HEK293 (cell line): ENCODE results near the gene SLF1.

Source experiments
- CTCF ChIA-PET: fragments of 350-600 bp; formaldehyde crosslinking; extraction: SDS; loops from one replicate; lab custom pipeline; 2021; ENCODE audit warnings: antibody characterized with exemption; lab: Yijun Ruan, JAX
- POLR2A ChIA-PET: fragments of 300-600 bp; formaldehyde crosslinking; extraction: SDS; loops from one replicate; lab custom pipeline; 2020; ENCODE audit warnings: antibody characterized with exemption, inconsistent platforms; lab: Yijun Ruan, JAX
- H3K27ac ChIP-seq: fragments of 200-500 bp; sonication (Bioruptor generic); 2 replicates; pipeline ENCODE4 v1.5.1; 2014; ENCODE audit warnings: low read depth, low read length, control low read depth, inconsistent platforms; ENCODE audit errors: extremely low read depth
- H3K36me3 ChIP-seq, 2 experiments: fragments of 200-500 bp in 1 of 2; sonication (Bioruptor generic) in 1 of 2; 1 replicate in 1 of 2; 2 replicates in 1 of 2; pipeline ENCODE4 v1.5.1; 2014 to 2017; ENCODE audit warnings: inconsistent platforms in 2 of 2, low read length in 2 of 2; ENCODE audit not compliant: control insufficient read depth in 2 of 2, insufficient read depth in 1 of 2
- H3K4me1 ChIP-seq: fragments of 200-500 bp; sonication (Bioruptor generic); 2 replicates; pipeline ENCODE4 v1.5.1; 2014; ENCODE audit warnings: mild to moderate bottlenecking, low read length, inconsistent platforms; ENCODE audit not compliant: control insufficient read depth, insufficient read depth
- H3K4me3 ChIP-seq: 2 replicates; pipeline ENCODE4 v1.5.1; 2011; ENCODE audit warnings: low read depth, mild to moderate bottlenecking, control low read depth, low read length, moderate library complexity
- H3K9me3 ChIP-seq: fragments of 200-500 bp; sonication (Bioruptor generic); 2 replicates; pipeline ENCODE4 v1.5.1; 2014; ENCODE audit warnings: low read depth, low read length, inconsistent platforms; ENCODE audit not compliant: control insufficient read depth, insufficient read depth
- KLF1 ChIP-seq: fragments of 450-650 bp; formaldehyde crosslinking; IDR thresholded peaks from 2 replicates; pipeline ENCODE4 v1.5.1; 2016; ENCODE audit warnings: missing biosample characterization, missing genetic modification characterization
- KLF8 ChIP-seq: fragments of 450-650 bp; formaldehyde crosslinking; IDR thresholded peaks from 2 replicates; pipeline ENCODE4 v1.5.1; 2016; ENCODE audit warnings: missing biosample characterization, missing genetic modification characterization
- PRDM2 ChIP-seq: fragments of 450-650 bp; formaldehyde crosslinking; IDR thresholded peaks from 2 replicates; pipeline ENCODE4 v1.5.1; 2016; ENCODE audit warnings: missing biosample characterization, missing genetic modification characterization, borderline replicate concordance
- SCRT1 ChIP-seq: fragments of 450-650 bp; formaldehyde crosslinking; IDR thresholded peaks from 2 replicates; pipeline ENCODE4 v1.5.1; 2016; ENCODE audit warnings: missing biosample characterization, missing genetic modification characterization, borderline replicate concordance
- SETDB1 ChIP-seq: IDR thresholded peaks from one replicate; pipeline ENCODE4 v1.6.1; 2017; ENCODE audit warnings: mild to moderate bottlenecking, low read length, moderate library complexity, mixed read lengths; ENCODE audit not compliant: insufficient read length
- TCF7L2 ChIP-seq: IDR thresholded peaks from 2 replicates; pipeline ENCODE4 v1.6.1; 2011; ENCODE audit warnings: low read depth, mild to moderate bottlenecking, inconsistent platforms, low read length, moderate library complexity, borderline replicate concordance
- ZEB2 ChIP-seq: fragments of 450-650 bp; formaldehyde crosslinking; IDR thresholded peaks from 2 replicates; pipeline ENCODE4 v1.5.1; 2016; ENCODE audit warnings: missing biosample characterization, missing genetic modification characterization
- ZNF16 ChIP-seq: fragments of 450-650 bp; formaldehyde crosslinking; IDR thresholded peaks from 2 replicates; pipeline ENCODE4 v1.5.1; 2016; ENCODE audit warnings: low read depth, missing biosample characterization, missing genetic modification characterization
- ZNF223 ChIP-seq: fragments of 450-650 bp; formaldehyde crosslinking; IDR thresholded peaks from 2 replicates; pipeline ENCODE4 v1.5.1; 2016; ENCODE audit warnings: missing biosample characterization, missing genetic modification characterization
- ZNF23 ChIP-seq: fragments of 450-650 bp; formaldehyde crosslinking; IDR thresholded peaks from 2 replicates; pipeline ENCODE4 v1.5.1; 2016; ENCODE audit warnings: missing biosample characterization, missing genetic modification characterization, borderline replicate concordance
- ZNF354C ChIP-seq: fragments of 450-650 bp; formaldehyde crosslinking; IDR thresholded peaks from 2 replicates; pipeline ENCODE4 v1.5.1; 2016; ENCODE audit warnings: missing biosample characterization, missing genetic modification characterization, low read depth, borderline replicate concordance
- ZNF426 ChIP-seq: fragments of 450-650 bp; formaldehyde crosslinking; IDR thresholded peaks from 2 replicates; pipeline ENCODE4 v1.5.1; 2017; ENCODE audit warnings: missing biosample characterization, missing genetic modification characterization, mild to moderate bottlenecking, inconsistent platforms, moderate library complexity
- ZNF473 ChIP-seq: fragments of 450-650 bp; formaldehyde crosslinking; IDR thresholded peaks from 2 replicates; pipeline ENCODE4 v1.5.1; 2017; ENCODE audit warnings: missing biosample characterization, missing genetic modification characterization
- ZNF530 ChIP-seq: fragments of 450-650 bp; formaldehyde crosslinking; IDR thresholded peaks from 2 replicates; pipeline ENCODE4 v1.5.1; 2016; ENCODE audit warnings: low read depth, missing biosample characterization, missing genetic modification characterization
- ZNF596 ChIP-seq: fragments of 450-650 bp; IDR thresholded peaks from 2 replicates; pipeline ENCODE4 v1.5.0; 2018; ENCODE audit warnings: missing biosample characterization, mild to moderate bottlenecking, missing genetic modification characterization, moderate library complexity
- ZNF600 ChIP-seq: fragments of 450-650 bp; formaldehyde crosslinking; IDR thresholded peaks from 2 replicates; pipeline ENCODE4 v1.5.1; 2016; ENCODE audit warnings: missing biosample characterization, missing genetic modification characterization
- ZNF621 ChIP-seq: fragments of 450-650 bp; formaldehyde crosslinking; IDR thresholded peaks from 2 replicates; pipeline ENCODE4 v1.5.1; 2017; ENCODE audit warnings: missing biosample characterization, missing genetic modification characterization
- ZNF629 ChIP-seq: fragments of 450-650 bp; formaldehyde crosslinking; IDR thresholded peaks from 2 replicates; pipeline ENCODE4 v1.5.1; 2017; ENCODE audit warnings: missing biosample characterization, missing genetic modification characterization
- ZSCAN30 ChIP-seq: fragments of 450-650 bp; IDR thresholded peaks from 2 replicates; pipeline ENCODE4 v1.5.1; 2018; ENCODE audit warnings: missing biosample characterization, mild to moderate bottlenecking, missing genetic modification characterization, moderate library complexity
- TF ChIP-seq, protein P1 (sequence below): fragments of 450-650 bp; formaldehyde crosslinking; conservative IDR thresholded peaks from 2 replicates; pipeline ENCODE4 v1.5.1; 2016; ENCODE audit warnings: low read depth, missing biosample characterization, missing genetic modification characterization
- TF ChIP-seq, protein P2 (sequence below): fragments of 450-650 bp; formaldehyde crosslinking; IDR thresholded peaks from 2 replicates; pipeline ENCODE4 v1.5.1; 2016; ENCODE audit warnings: missing biosample characterization, missing genetic modification characterization

SLF1 gene

DNA sequence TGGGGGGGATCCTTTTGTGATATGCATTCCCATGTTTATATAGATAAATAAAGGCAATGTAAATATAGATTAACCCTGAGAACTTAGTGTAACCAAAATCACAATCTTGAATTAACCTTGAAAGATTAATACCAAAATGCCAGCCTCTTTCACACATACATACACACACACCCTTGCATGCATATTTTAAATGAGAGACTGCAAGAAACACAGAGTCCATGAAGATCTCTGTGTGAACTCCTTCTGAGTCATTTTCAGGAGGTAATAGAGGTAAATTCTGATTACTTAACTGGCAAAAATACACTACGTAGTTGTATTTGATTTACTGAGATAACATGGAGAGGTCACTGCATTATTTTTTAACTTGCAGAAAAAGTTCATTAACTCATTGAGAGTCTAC is 118.0 kb downstream of the SLF1 start (continued):
- TF ChIP-seq ZNF596 (tag by site-specific recombination) (no peak), ZNF621 (tag by site-specific recombination) (no peak), ZNF530 (tag by site-specific recombination) (no peak), ZSCAN30 (tag by site-specific recombination) (no peak), ZNF354C (tag by site-specific recombination) (no peak)
- TF ChIP-seq, all 188 proteins: peak for 0

DNA sequence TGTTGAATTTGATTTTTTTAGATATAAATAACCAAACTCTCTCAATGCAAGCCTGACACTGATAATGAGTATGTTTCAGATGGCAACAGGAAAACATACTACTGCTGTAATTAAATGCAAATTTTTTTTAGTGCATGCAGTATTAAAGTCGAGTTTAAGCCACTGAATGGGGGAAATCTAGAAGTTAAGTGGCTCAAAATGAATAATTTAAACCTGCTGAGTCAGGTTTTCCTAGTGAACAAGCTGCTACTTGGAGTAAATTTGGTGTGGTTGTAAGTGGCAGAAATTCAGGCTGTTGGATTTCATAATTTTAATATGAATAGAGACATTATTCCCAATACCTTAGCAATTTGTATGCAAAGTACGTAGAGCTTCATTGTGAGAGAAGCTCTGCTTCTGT is 121.8 kb downstream of the SLF1 start:
- Histone ChIP-seq H3K27ac (no peak overlapping the region), H3K4me1 (no peaks in the 10 kb centered on the region), H3K9me3 (no peaks in the 10 kb centered on the region), H3K36me3 (no peaks in the 10 kb centered on the region), H3K4me3 (no peak overlapping the region)
- TF ChIP-seq KLF1: no peak
- TF ChIP-seq ZSCAN30 (tag by site-specific recombination): no peak
- TF ChIP-seq, protein P1, sequence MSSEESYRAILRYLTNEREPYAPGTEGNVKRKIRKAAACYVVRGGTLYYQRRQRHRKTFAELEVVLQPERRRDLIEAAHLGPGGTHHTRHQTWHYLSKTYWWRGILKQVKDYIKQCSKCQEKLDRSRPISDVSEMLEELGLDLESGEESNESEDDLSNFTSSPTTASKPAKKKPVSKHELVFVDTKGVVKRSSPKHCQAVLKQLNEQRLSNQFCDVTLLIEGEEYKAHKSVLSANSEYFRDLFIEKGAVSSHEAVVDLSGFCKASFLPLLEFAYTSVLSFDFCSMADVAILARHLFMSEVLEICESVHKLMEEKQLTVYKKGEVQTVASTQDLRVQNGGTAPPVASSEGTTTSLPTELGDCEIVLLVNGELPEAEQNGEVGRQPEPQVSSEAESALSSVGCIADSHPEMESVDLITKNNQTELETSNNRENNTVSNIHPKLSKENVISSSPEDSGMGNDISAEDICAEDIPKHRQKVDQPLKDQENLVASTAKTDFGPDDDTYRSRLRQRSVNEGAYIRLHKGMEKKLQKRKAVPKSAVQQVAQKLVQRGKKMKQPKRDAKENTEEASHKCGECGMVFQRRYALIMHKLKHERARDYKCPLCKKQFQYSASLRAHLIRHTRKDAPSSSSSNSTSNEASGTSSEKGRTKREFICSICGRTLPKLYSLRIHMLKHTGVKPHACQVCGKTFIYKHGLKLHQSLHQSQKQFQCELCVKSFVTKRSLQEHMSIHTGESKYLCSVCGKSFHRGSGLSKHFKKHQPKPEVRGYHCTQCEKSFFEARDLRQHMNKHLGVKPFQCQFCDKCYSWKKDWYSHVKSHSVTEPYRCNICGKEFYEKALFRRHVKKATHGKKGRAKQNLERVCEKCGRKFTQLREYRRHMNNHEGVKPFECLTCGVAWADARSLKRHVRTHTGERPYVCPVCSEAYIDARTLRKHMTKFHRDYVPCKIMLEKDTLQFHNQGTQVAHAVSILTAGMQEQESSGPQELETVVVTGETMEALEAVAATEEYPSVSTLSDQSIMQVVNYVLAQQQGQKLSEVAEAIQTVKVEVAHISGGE (tag by site-specific recombination): no peak
- TF ChIP-seq, protein P2, sequence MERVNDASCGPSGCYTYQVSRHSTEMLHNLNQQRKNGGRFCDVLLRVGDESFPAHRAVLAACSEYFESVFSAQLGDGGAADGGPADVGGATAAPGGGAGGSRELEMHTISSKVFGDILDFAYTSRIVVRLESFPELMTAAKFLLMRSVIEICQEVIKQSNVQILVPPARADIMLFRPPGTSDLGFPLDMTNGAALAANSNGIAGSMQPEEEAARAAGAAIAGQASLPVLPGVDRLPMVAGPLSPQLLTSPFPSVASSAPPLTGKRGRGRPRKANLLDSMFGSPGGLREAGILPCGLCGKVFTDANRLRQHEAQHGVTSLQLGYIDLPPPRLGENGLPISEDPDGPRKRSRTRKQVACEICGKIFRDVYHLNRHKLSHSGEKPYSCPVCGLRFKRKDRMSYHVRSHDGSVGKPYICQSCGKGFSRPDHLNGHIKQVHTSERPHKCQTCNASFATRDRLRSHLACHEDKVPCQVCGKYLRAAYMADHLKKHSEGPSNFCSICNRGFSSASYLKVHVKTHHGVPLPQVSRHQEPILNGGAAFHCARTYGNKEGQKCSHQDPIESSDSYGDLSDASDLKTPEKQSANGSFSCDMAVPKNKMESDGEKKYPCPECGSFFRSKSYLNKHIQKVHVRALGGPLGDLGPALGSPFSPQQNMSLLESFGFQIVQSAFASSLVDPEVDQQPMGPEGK: no peak
- TF ChIP-seq TCF7L2: no peak
- no peak for TF ChIP-seq ZNF530 (tag by site-specific recombination)
- CTCF ChIA-PET: no interaction called here
- POLR2A ChIA-PET: no interaction called here

DNA sequence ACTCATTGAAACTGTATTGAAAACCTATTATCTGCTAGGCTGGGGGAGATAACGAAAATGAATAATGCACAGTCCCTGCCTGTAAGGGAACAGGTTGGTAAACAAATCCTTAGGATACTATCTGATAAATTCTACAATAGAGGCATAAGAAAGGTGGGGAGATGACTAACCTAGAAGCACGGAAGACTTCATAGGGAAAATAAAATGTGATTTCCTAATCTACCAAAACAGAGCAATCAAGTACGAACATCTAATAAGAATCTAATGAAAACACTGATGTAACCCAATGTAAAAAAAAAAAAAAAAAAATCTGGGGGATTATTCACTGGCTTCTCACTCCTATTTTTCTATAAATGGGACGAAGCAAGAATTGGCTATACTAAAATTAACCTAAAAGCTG is 124.4 kb downstream of the SLF1 start:
- CTCF ChIA-PET: interaction anchor here (0.6 to 1.0 kb wide), 3 partner anchors 127 to 216 kb away, joined by 3 to 4 read pairs (median 4); no protein-coding TSS in a partner anchor

GRCh38 chr5:94744906-94745305 is 126.4 kb downstream of the SLF1 start:
- Histone ChIP-seq H3K4me1 (no peaks in the 10 kb centered on the region), H3K4me3 (no peak overlapping the region), H3K36me3 (no peaks in the 10 kb centered on the region), H3K27ac (no peak overlapping the region), H3K9me3 (no peaks in the 10 kb centered on the region)
- ChIA-PET POLR2A (no interaction called here), CTCF (no interaction called here)
- TF ChIP-seq ZNF16 (tag by site-specific recombination) (no peak), ZNF629 (tag by site-specific recombination) (no peak), ZNF473 (tag by site-specific recombination) (no peak), ZEB2 (no peak), ZSCAN30 (tag by site-specific recombination) (no peak), ZNF223 (tag by site-specific recombination) (no peak), ZNF426 (no peak), PRDM2 (tag by site-specific recombination) (no peak), ZNF600 (tag by site-specific recombination) (no peak), ZNF23 (no peak)

More for the DNA sequence above, 124.4 kb downstream of the SLF1 start:
- Histone ChIP-seq H3K4me3 (no peak overlapping the region), H3K9me3 (no peaks in the 10 kb centered on the region), H3K36me3 (no peaks in the 10 kb centered on the region), H3K27ac (no peak overlapping the region)
- TF ChIP-seq KLF8 (tag by site-specific recombination) (no peak), SCRT1 (tag by site-specific recombination) (no peak), SETDB1 (no peak)
- TF ChIP-seq, all 188 proteins: peak for 0
- no peaks in the 10 kb centered on the region for H3K4me1 ChIP-seq
- POLR2A ChIA-PET: no interaction called here
